Hematopoietic multipotent progenitor cell treated with erythropoietin and hydrocortisone succinate and interleukin-3 and kit ligand, for 6 days (in vitro differentiated cells): ENCODE measurements around the gene FBXW7.

Experiments
- DNase-seq: peaks from one replicate; pipeline ENCODE4 v3.0.0-alpha.2; 2015

The FBXW7 gene

DNA sequence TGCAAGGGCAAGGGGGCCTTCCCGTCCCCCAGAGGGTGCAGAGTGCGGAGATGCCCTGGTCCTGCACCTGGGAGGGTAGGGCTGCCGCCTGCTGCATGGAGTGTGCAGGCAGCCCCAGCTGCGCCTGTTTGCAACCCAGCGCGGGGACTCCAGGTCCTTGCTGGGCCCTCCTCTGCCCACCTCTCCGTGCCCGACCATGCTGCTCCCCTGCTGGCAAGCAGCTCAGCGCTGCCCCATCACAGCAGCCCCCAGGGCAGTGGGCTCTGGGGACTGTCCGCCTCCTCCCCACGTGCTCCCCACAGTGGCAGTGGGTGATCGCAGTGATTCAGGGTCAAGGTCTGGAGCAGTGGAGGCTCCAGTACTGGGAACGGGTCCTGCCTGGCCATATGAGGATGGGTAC is 5.0 kb upstream of the FBXW7 start:
- DNase-seq, result no peak

DNA sequence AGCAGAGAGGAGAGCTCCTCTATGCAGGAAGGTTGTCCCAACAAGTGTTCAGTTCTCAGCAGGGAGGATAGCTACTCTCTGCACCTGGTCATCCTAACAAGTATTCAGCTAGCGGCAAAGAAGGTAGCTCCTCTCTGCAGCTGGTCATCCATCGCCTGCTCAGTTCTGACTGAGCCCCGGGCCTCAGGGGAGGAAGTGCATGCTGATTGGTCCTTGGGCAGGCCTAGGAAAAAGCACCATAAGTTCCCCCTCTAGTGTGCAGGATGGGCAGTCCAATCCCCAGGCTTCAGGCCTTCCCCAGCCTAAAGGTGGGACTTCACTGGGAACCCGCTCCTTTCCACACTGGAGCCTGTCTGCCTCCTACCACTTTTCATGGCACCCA is 4.4 kb upstream of the FBXW7 start:
- DNase-seq, result peak; percentile 17

DNA sequence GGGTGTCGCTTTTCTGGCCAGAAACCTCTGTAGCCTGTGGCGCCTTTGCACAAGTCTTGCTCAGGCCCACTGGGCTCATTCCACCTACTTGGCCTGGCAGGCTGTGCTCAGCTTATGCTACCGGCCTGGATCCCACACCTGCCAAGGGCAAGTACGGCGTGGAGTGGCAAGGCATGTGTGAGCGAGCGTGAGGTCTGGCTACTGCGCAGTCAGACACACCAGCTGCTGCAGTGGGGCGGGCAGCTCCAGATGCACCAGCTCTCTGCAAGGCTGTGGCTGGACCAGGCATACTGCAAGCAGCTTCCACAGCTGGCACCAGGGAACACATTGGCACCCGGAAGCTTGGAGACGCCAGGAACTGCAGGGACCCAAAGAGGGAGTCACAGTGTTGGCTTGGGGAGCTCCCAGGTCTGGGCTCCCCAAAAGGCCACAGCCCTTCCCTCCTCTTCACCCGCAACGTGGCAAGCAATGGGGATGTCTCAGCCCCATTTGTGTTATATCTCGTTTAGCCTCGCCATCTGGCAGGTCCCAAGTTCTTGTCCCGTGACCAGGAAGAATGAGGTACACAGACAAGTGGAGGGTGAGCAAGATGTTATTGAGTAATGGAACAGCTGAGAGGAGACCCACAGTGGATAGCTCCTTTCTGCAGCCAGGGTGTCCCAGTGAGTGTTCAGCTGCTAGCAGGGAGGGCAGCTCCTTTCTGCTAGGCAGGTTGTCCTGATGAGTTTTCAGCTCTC is 3.8 kb upstream of the FBXW7 start:
- no peak for DNase-seq

DNA sequence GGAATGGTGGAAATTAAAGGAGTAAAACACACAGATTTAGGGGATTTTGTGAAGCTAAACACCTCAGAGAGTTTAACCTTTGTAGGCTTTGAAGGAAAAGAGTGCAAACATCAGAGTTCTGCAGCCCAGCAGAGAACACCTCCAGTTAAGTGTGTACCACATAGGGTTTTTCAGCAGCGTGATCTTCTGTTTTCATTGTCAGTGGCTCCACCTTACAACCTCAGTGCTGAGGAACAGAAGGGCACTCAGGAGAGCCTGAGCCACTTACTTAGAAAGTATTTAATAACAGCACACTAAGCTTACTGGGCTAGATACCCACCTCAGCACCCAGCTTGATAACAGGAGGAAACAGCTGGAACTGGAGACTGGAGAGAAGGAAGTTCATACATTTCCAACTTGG is 2.0 kb upstream of the FBXW7 start:
- peak; percentile 13 for DNase-seq

DNA sequence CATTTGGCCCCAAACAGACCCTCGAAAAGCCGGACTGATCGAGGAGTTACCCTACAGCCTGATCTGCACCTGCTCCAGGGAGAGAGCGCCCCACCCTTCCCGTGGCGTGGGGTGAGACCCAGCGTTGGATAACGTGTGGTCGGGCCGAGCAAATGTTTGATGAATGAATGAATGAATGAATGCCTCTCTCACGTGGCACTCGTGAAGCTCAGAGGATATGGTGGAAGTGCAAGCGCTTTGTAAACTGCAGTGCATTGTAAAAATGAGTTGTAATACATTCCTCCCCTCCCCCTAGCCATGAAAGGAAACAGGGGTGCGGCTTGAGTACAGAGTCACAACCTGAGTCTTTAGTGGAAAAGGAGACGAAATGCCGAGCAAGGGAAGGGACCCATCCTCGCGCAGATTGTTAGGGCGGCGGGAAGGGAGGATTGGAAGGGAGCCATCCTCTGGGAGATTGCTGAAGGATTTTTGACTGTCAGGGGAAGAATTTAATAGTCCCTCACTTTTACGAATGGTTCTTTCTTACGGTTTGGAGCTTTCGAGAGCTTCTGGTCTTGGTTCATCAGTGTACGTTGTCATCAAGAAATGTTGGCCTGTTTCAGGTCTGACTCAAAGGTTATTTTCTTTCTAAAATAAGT is 772 bp upstream of the FBXW7 start:
- DNase-seq, result peak; percentile 80

DNA sequence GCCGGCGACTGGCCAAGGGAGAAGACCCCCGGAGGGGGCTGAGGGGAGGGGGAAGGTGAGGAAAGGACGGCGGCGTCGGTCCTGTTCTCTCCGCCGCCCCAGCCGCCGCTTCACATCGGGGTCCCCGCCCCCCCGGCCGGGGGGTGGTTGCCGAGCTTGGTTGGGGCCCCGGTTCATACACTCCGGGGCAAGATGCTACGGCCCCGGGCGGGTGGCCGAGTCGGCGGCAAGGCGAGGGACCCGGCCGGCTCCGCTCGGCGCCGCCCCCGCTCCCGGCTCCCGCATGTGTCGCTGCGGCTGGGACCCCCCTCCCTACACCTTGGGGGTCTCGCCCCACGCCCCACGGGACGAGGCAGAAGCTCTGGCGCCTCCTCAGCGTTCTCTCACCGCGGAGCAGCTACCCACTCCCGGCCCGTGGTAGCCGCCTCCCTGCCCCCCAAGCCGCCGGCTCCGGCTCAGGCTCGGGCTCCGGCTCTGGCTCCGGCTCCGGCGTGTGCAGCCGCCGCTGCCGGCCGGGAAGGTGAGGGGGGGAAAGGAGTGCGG is 461 bp downstream of the FBXW7 start:
- peak; percentile 16 for DNase-seq

DNA sequence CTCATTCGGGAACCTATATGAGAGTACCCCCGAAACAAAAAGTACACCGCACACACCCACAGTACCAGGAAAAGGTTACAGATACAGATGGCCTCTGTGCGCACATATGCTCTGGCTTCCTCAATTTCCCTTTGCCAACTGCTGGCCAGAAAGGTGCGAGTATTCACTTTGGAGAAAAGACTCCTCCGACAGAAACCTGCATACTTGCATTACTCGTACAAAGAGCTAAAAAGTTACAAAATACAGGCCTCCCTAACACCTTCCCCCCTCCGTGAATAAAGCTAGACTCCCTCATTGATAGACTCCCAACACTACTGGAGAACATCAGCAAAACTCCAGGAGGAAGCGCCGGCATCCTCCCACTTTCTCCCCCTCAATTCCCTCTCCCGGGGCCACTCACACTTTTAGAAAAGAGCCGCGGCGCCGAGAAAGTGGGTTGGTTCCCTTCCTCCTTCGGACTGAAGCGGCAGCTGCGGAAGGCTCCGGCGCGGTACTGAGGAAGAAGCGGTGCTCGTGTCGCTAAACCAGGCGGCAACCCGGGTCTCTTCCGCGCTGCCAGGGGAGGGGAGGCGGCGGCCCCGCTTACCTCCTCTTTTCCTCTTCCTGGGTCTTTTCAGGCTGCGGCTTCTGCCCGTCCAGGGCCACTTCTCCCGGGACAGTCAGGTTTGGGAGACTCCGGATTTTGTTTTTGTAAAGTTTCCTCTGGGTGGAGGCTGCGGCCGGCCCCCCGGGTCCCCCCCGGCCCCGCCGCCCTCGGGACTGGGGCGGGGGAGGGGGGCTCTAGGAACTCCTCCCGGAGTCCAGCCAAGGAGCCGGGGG is 1.1 kb downstream of the FBXW7 start:
- DNase-seq, result peak; percentile 69

DNA sequence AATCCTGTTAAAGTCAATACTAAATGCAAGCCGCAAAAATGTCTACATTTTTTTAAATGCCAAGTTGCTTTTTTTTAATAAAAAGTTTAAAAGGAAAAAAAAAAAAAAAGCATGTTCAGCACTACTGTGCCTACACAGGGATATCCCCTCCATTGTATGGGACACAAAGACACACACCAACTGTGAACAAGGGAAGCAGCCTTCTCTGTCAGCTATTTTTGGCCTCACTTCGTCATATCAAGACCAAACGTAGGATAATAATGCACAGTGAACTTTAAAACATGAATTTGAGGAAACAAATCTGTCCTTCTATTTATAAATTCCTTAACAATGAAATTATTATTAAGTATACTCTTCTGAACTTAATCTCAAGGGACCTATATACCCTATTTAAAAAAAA is 4.4 kb downstream of the FBXW7 start:
- no peak for DNase-seq

DNA sequence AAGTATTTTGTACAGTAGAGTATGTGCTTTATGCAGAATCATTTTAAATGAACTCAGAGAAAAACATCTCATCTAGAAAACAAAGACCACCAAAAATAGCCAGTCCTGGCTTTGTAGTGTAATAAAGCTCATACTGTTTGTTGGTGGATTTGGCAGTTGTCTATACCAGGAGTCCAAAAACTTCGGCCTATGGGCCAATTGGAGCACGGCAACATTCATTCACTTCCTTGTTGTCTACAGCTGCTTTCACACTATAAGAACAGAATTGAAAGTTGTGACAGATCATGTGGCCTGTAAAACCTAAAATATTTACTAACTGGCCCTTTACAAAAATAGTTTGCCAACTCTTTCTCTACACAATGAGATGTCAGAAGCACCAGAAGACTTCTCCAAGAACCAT is 5.3 kb downstream of the FBXW7 start:
- no peak for DNase-seq

DNA sequence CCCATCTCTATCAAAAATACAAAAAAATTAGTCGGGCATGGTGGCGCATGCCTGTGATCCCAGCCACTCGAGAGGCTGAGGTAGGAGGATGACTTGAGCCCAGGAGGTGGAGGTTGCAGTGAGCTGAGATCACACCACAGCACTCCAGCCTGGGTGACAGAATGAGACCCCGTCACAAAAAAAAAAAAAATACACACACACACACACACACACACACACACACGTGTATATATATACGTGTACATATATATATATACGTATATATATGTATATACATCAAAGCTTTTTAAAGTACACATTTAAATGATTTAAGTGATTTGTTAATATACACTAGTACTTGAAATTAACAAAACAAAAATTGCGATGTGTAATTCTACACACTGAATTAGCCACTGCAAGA is 6.0 kb downstream of the FBXW7 start:
- no peak for DNase-seq

DNA sequence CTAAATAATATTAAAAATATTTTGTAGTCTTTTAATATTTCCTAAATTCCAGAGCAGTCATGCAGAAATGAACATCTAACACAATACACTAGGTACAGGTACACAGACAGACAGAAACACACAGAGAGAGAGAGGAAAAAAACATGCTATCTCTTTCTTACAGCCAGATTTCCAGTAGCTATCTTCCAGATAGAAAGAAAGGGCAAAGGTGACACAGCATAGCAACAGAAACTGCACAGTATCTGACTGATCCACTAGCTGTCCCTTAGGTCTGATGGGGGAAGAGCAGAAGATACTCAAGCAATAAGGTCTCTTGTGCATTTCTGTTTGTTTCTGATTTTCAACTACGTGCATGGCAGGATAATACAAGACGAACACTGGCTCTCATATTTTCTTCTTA is 7.8 kb downstream of the FBXW7 start:
- peak; percentile 62 for DNase-seq

DNA sequence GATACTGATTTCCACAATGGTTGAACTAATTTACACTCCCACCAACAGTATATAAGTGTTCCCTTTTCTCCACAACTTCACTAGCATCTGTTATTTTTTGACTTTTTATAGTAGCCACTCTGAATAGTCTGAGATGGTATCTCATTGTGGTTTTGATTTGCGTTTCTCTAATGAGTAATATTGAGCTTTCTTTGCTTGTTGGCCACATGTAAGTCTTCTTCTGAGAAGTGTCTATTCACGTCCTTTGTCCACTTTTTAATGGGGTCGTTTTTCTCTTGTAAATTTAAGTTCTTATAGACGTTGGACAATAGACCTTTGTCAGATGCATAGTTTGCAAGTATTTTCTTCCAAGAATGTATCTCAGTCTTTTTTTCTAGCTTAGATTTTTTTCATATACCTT is 10.0 kb downstream of the FBXW7 start:
- DNase-seq, result no peak

DNA sequence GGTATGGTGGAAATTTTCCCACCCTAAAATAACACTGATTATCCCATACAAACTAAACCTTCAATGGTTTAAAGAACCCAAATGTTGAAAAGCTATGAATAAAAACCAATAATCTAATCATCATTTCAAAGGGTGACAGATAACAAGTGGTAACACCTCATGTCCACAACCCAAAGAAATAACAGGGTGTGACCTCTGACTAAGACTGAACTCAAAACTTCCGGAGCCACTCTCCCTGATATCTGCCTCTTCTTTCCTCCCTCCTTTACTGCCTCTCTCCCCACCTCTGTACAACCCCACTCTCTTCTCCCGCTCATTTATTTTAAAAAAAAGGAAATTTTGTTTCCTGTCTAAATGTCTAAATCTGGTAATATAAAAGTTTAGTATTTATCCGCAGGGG is 11.5 kb downstream of the FBXW7 start:
- peak; percentile 40 for DNase-seq

DNA sequence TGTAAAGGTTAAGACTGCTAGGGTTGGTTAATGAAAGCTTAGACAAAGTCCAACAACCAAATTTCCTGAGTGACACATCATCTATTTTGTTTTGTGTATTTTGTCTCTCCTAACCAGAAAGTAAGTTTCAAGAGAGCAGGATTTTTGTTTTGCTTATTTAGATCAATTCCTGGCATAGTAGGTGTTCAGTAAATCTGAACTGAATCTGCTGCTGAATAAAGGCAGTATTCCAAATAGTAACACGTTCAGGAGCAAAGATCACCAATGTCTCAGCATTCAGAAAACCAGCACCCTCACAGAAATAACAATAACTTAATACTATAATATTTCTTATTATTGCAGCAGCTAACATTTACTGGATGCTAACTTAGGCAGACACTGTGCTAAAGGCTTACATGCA is 12.2 kb downstream of the FBXW7 start:
- no peak for DNase-seq

DNA sequence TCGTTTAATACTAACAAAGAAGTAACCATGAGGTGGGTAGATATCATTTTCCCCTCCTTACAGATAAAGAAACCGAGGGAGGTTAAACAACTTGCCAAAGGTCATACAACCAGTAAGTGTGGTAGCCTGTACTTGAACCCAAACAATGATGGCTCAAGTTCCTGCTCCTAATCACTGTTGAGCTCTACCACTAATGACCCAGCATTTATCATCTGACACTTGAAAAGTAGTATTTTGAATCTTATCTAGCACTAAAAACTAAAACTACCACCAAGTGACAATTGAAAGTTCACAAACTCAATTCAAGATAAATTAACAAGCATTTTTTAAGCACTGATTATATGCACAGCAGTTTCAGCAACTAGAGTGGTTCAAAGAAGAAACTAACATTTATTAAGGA is 13.1 kb downstream of the FBXW7 start:
- no peak for DNase-seq

DNA sequence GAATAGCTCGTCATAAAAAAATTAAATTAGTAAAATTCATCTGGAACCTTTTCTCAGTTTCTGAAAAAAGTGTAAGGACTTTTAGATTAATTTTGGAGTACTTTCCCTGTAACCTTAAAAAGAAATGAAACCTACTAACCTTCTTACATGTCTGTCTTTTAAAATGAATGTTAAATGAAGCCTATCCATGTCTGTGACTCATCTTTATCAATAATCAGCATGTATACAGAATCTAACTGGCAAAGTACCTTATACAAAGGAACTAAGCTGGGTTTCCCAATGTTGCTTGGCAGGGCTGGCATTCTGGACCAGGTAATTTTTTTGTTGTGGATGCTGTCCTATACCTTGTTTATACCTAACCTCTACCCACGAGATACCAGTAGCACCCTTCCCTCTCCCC is 13.6 kb downstream of the FBXW7 start:
- DNase-seq, result no peak

DNA sequence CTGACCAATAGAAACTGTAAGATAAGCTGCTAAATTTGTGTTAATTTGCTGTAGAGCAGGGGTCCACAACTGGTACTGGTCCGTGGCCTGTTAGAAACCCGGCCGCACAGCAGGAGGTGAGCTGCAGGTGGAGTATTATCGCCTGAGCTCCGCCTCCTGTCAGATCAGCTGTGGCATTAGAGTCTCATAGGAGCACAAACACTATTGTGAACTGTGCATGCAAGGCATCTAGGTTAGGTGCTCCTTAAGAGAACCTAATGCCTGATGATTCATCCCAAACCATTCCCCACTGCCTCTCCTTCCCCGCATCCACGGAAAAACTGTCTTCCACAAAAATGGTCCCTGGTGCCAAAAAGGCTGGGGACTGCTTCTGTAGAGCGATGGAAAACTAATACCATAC is 19.7 kb downstream of the FBXW7 start:
- no peak for DNase-seq

DNA sequence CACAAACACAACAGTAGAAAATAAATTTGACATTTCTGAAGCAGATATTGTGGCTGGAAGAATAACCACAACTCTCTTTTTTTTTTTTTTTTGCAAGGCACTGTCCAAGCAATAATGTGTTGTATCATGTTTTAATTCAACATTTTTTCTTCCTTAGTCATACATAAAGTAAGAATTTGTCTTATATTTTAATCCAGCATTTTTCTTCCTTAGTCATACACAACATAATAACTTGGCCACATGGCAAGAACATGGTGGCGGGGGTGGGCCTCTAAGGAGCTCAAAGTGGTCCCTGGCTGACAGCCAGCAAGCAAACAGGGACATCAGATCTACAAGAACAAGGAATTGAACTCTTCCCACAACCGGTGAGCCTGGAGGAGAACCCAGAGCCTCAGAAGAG is 20.2 kb downstream of the FBXW7 start:
- DNase-seq, result no peak

DNA sequence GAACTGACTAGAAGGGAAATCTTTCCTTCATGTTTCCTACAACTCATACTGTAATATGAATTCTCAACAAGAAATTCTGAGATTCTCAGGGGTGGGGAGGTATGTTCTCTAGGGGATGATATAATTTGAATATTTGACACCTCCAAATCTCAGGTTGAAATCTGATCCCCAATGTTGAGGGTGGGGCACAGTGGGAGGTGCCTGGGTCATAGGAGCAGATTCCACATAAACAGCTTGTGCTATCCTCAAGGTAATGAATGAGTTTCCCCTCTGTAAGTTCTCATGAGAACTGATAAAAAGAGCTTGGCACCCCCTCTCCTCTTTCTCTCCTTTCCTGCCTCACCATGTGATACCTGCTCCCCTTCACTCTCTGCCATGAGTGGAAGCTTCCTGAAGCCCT is 21.5 kb downstream of the FBXW7 start:
- no peak for DNase-seq

DNA sequence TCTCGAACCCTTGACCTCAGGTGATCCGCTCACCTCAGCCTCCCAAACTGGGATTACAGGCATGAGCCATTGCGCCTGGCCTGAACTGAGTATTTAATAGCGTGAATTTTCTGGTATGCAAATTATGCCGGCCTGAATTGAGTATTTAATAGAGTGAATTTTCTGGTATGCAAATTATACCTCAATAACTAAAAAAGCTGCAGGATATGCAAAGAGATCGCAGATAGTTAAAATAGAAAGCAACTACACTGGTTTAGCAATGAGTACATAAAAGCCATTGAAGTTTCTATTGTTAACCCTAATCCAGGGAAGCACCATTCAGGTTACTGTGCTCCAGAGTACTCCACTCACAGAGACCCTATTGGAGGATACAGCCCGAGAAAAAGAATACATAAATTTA is 22.8 kb downstream of the FBXW7 start:
- no peak for DNase-seq

DNA sequence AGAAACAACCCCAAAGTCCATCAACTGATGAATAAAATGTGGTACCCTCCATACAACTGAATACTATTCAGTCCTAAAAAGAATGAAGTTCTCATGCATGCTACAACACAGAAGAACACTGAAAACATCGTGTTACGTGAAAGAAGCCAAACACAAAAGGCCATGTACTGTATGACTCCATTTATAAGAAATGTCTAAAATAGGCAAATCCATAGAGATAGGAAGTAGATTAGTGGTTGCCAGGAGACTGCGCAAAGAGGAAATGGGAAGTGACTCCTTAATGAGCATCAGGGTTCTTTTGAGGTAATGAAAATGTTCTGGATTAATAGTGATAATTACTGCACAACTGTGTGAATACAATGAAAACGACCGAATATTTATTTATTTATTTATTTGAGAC is 23.4 kb downstream of the FBXW7 start:
- no peak for DNase-seq

DNA sequence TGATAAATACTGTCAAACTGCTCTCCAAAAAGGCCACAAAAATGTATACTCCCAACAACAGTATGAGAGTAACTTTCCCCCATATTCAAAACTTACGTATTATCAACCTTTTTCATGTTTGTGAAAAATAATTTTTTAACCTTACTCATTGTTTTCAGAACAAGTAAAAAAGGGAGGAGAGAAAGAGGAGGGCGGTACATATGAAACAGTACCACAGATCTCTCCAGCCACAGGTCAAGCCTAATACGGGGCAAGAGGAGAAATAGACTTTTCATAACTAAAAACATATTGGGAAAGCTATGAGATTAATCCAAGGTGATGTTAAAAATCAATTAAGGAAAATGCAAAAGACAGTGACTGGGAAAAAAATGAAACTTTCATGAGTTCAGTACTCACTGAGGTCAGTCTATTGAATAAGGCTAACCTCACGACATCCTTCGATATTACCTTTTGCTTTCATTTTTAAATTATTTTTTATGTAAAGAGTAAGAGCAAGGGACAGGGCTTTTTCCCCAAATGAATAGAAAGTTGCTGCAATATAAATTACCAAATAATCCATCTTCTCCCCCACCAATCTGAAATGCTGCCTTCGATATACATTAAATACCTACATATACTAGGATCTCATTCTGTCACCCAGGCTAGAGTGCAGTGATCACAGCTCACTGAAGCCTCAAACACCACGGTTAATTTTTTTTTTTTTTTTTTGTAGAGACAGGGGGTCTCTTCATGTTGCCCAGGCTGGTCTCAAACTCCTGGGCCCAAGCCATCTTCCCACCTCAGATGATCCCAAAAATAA is 25.3 kb downstream of the FBXW7 start:
- DNase-seq, result no peak

DNA sequence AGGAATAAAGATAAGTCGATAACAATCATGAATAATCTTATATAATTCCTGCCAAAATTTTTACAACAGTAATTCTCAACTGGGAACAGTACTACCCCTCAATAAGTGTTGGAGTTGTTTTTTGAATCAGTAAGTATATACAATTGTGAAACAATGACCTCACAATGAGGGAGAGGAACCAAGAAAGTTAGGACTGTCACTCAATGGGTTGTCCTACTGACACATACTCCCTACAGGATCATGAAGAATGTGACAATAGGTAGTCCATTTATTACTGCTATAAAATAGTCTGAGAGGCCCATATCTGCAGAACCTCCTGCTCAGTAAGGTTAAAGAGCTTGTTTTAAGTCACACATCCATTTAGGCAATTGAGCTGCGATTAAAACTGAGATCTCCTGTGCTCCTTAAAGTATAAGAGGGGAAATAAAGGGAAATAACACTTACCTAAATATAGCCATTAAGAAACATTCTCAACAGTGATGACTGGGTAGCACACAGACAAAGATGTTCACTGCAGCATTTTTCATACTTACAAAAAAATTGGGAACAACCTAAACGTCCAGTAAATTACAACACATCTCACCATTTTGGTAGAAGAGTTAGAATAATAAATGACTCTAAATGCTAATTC is 26.2 kb downstream of the FBXW7 start:
- no peak for DNase-seq
